ENCODE results near the gene KRT34.

DNA sequence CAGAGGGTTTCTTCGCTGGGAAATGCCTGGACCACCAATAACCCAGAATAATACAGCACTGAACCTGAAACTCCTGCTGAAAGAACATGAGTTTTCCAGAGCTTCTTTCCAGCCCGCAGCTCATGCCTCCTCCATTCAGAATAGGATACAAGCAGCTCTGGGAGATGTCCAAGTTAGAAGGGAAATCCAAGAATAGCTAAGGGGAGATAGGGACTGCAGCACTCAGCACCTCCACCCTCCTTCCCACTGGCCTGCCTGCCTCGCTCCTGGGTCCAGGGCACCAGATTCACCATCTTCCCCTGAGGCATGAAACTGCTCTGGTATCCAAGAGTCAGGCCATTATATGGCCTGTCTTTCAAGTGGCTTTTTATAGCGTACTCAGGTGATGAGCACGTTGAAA is 11.2 kb upstream of the KRT34 start:
- TF ChIP-seq, protein P1, sequence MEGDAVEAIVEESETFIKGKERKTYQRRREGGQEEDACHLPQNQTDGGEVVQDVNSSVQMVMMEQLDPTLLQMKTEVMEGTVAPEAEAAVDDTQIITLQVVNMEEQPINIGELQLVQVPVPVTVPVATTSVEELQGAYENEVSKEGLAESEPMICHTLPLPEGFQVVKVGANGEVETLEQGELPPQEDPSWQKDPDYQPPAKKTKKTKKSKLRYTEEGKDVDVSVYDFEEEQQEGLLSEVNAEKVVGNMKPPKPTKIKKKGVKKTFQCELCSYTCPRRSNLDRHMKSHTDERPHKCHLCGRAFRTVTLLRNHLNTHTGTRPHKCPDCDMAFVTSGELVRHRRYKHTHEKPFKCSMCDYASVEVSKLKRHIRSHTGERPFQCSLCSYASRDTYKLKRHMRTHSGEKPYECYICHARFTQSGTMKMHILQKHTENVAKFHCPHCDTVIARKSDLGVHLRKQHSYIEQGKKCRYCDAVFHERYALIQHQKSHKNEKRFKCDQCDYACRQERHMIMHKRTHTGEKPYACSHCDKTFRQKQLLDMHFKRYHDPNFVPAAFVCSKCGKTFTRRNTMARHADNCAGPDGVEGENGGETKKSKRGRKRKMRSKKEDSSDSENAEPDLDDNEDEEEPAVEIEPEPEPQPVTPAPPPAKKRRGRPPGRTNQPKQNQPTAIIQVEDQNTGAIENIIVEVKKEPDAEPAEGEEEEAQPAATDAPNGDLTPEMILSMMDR (conservative IDR thresholded peaks at IDR 0.05; ENCODE audit: low read depth, low read length): no peak
- no peak for TF ChIP-seq EZH2 (IDR thresholded peaks at IDR 0.05; ENCODE audit: low read length, unreplicated experiment)

All from PC-3 (cell line).